Stimulated activated CD4-positive, alpha-beta T cell treated with anti-CD3 and anti-CD28 coated beads, Interleukin-4, amount 100 ng/mL, for 4 hours (primary cell): ENCODE results near the gene NECAB3.
A peak's percentile ranks its signal among the peaks of the same experiment; 100 is the strongest.

Experiments
- DNase-seq, 2 experiments: peaks; one replicate each; pipeline ENCODE4 v3.0.0-alpha.2; 2020

Gene NECAB3

GRCh38 chr20:33676652-33677645 is 2.7 kb upstream of the NECAB3 start:
- no peak for DNase-seq

GRCh38 chr20:33676121-33676520 is 1.9 kb upstream of the NECAB3 start:
- no peak for DNase-seq

- DNase-seq = no peak
These were observed 1.1 kb upstream of the NECAB3 start for GRCh38 chr20:33675136-33675959.

GRCh38 chr20:33673410-33674293 is 576 bp downstream of the NECAB3 start:
- DNase-seq = no peak

GRCh38 chr20:33673114-33673409 is 1.2 kb downstream of the NECAB3 start:
- no peak for DNase-seq

GRCh38 chr20:33672426-33673113 is 1.7 kb downstream of the NECAB3 start:
- DNase-seq = no peak

- no peak for DNase-seq
These were observed 2.5 kb downstream of the NECAB3 start for GRCh38 chr20:33671573-33672288.

- no peak for DNase-seq
These were observed 3.3 kb downstream of the NECAB3 start for GRCh38 chr20:33670715-33671499.

GRCh38 chr20:33669873-33670640 is 4.2 kb downstream of the NECAB3 start:
- DNase-seq = no peak

- DNase-seq = no peak
These were observed 5.0 kb downstream of the NECAB3 start for GRCh38 chr20:33669224-33669623.

- DNase-seq = no peak
These were observed 5.6 kb downstream of the NECAB3 start for GRCh38 chr20:33668466-33669155.

- peak; percentile 68 to 73 for DNase-seq
These were observed 6.4 kb downstream of the NECAB3 start for GRCh38 chr20:33667676-33668465.

GRCh38 chr20:33667245-33667675 is 7.0 kb downstream of the NECAB3 start:
- DNase-seq = peak; percentile 43 to 51

- peak; percentile 76 to 78 for DNase-seq
These were observed 7.7 kb downstream of the NECAB3 start, which contains the start of gene ACTL10 for GRCh38 chr20:33666293-33667244. ACTL10 (plus strand) TSS chr20:33666943; CDS start chr20:33667498, 555 bp downstream.

GRCh38 chr20:33664762-33665144 is 9.5 kb downstream of the NECAB3 start:
- DNase-seq = no peak

GRCh38 chr20:33664085-33664761 is 10.0 kb downstream of the NECAB3 start:
- no peak for DNase-seq
